H1 (cell line): ENCODE data around the gene DRC7. TPM values are rescaled to one million over a fixed set of nuclear protein-coding genes. Genes with fewer than 3 reads are reported as not detected.

Source experiments
- CTCF ChIA-PET: fragments of 300-600 bp; sonication (Branson Sonifier 250); formaldehyde crosslinking; loops from one replicate; lab custom pipeline; 2021; ENCODE audit not compliant: partially characterized antibody; lab: Charles Lee
- POLR2A ChIA-PET: fragments of 300-600 bp; sonication (Branson Sonifier 250); formaldehyde crosslinking; loops from one replicate; lab custom pipeline; 2021; ENCODE audit warnings: inconsistent platforms; ENCODE audit not compliant: partially characterized antibody; lab: Charles Lee
- DNase-seq, 2 experiments: peaks; one replicate each; pipeline versions ENCODE4 v3.0.0 to v3.0.0-alpha.2; 2010 to 2022; ENCODE audit warnings: low spot score in 2 of 2, low read depth in 1 of 2, mixed read lengths in 1 of 2
- FAIRE-seq: peaks from 2 replicates; lab custom pipeline; 2011; peaks lifted over from hg19 to GRCh38; lab: Jason Lieb, UNC
- H2AFZ ChIP-seq: 2 replicates; pipeline ENCODE4 v1.8.1; 2012; ENCODE audit warnings: low read length, inconsistent platforms
- H2AK5ac ChIP-seq: 2 replicates; pipeline ENCODE4 v1.6.1; 2013; ENCODE audit warnings: low read depth, low read length
- H2BK120ac ChIP-seq: replicated peaks from 2 replicates; pipeline ENCODE3; 2013; ENCODE audit warnings: low read depth, low read length, inconsistent platforms
- H2BK12ac ChIP-seq: 2 replicates; pipeline ENCODE4 v1.6.1; 2013; ENCODE audit warnings: low read depth, low read length
- H2BK15ac ChIP-seq: 2 replicates; pipeline ENCODE4 v1.6.1; 2013; ENCODE audit warnings: low read length
- H2BK20ac ChIP-seq: 2 replicates; pipeline ENCODE4 v1.6.1; 2013; ENCODE audit warnings: low read length
- H2BK5ac ChIP-seq: 2 replicates; pipeline ENCODE4 v1.6.1; 2013; ENCODE audit warnings: low read depth, low read length
- H3K14ac ChIP-seq: 2 replicates; pipeline ENCODE4 v1.6.1; 2013; ENCODE audit warnings: inconsistent platforms; ENCODE audit not compliant: insufficient read length
- H3K18ac ChIP-seq: 2 replicates; pipeline ENCODE4 v1.6.1; 2013; ENCODE audit warnings: low read length; ENCODE audit errors: extremely low read depth
- H3K23ac ChIP-seq: 2 replicates; pipeline ENCODE4 v1.6.1; 2013; ENCODE audit warnings: inconsistent platforms; ENCODE audit not compliant: insufficient read length
- H3K23me2 ChIP-seq: 2 replicates; pipeline ENCODE4 v1.6.1; 2013; ENCODE audit warnings: low read depth, low read length
- H3K27ac ChIP-seq: 2 replicates; pipeline ENCODE4 v1.6.1; 2011; ENCODE audit warnings: low read depth, low read length, inconsistent platforms
- H3K27me3 ChIP-seq, 4 experiments: replicated peaks in 1 of 4; 1 replicate in 1 of 4; 2 replicates in 3 of 4; pipeline versions ENCODE4 v1.6.1 to v1.8.1; 2011 to 2013; ENCODE audit warnings: low read length in 3 of 4, mild to moderate bottlenecking in 3 of 4, inconsistent platforms in 2 of 4, mixed read lengths in 2 of 4, moderate library complexity in 1 of 4; ENCODE audit not compliant: control insufficient read depth in 3 of 4, insufficient read depth in 3 of 4; ENCODE audit errors: extremely low read depth in 1 of 4
- H3K36me3 ChIP-seq, 4 experiments: 2 replicates each; pipeline versions ENCODE4 v1.6.1 to v1.8.1; 2011 to 2013; ENCODE audit warnings: mild to moderate bottlenecking in 4 of 4, low read length in 3 of 4, moderate library complexity in 2 of 4, control low read depth in 1 of 4, inconsistent platforms in 1 of 4; ENCODE audit not compliant: insufficient read depth in 4 of 4, control insufficient read depth in 2 of 4
- H3K4ac ChIP-seq: replicated peaks from 2 replicates; pipeline ENCODE3; 2013; ENCODE audit warnings: low read length, low read depth, mixed read lengths, inconsistent platforms; ENCODE audit not compliant: insufficient read length
- H3K4me1 ChIP-seq, 4 experiments: replicated peaks in 1 of 4; 1 replicate in 1 of 4; 2 replicates in 3 of 4; pipeline versions ENCODE4 v1.6.1 to v1.8.1; 2011 to 2013; ENCODE audit warnings: low read length in 3 of 4, inconsistent platforms in 2 of 4, mixed read lengths in 1 of 4; ENCODE audit not compliant: insufficient read depth in 4 of 4, control insufficient read depth in 3 of 4
- H3K4me2 ChIP-seq, 2 experiments: 2 replicates each; pipeline versions ENCODE4 v1.6.1 to v1.8.1; 2011 to 2013; ENCODE audit warnings: low read depth in 2 of 2, low read length in 2 of 2, control low read depth in 1 of 2, inconsistent platforms in 1 of 2, mild to moderate bottlenecking in 1 of 2; ENCODE audit not compliant: insufficient read depth in 1 of 2
- H3K4me3 ChIP-seq, 4 experiments: fragments of 200-600, 300-600 bp in 1 of 4; sonication (generic), shearing (Covaris generic), sonication (Bioruptor Twin) in 1 of 4; 2 replicates each; pipeline versions ENCODE4 v1.5.1 to v1.8.1; 2011 to 2016; ENCODE audit warnings: low read length in 4 of 4, low read depth in 3 of 4, control low read depth in 2 of 4, inconsistent platforms in 2 of 4, mild to moderate bottlenecking in 2 of 4, mixed read lengths in 1 of 4, moderate library complexity in 1 of 4; ENCODE audit not compliant: insufficient read depth in 2 of 4; ENCODE audit errors: extremely low read depth in 1 of 4
- H3K56ac ChIP-seq: replicated peaks from 2 replicates; pipeline ENCODE3; 2013; ENCODE audit warnings: low read depth, mild to moderate bottlenecking, mixed read lengths, low read length, inconsistent platforms; ENCODE audit not compliant: insufficient read length
- H3K79me1 ChIP-seq: 2 replicates; pipeline ENCODE4 v1.6.1; 2013; ENCODE audit warnings: low read depth, low read length, control low read depth
- H3K79me2 ChIP-seq, 2 experiments: 2 replicates each; pipeline versions ENCODE4 v1.6.1 to v1.8.1; 2012 to 2013; ENCODE audit warnings: low read length in 2 of 2, mild to moderate bottlenecking in 2 of 2, inconsistent platforms in 1 of 2; ENCODE audit not compliant: insufficient read depth in 2 of 2, control insufficient read depth in 1 of 2
- H3K9ac ChIP-seq, 4 experiments: replicated peaks in 1 of 4; 1 replicate in 1 of 4; 2 replicates in 3 of 4; pipeline versions ENCODE4 v1.6.1 to v1.8.1; 2011 to 2013; ENCODE audit warnings: low read depth in 3 of 4, low read length in 3 of 4, control low read depth in 2 of 4, mild to moderate bottlenecking in 2 of 4, moderate library complexity in 2 of 4, inconsistent platforms in 1 of 4; ENCODE audit errors: extremely low read depth in 1 of 4
- H3K9me3 ChIP-seq, 2 experiments: 2 replicates each; pipeline versions ENCODE4 v1.6.1 to v1.8.1; 2012 to 2013; ENCODE audit warnings: mild to moderate bottlenecking in 2 of 2, moderate library complexity in 2 of 2, control low read depth in 1 of 2, inconsistent platforms in 1 of 2, low read depth in 1 of 2, low read length in 1 of 2, mixed read lengths in 1 of 2; ENCODE audit not compliant: insufficient read depth in 2 of 2
- H4K20me1 ChIP-seq, 2 experiments: replicated peaks in 1 of 2; 2 replicates each; pipeline versions ENCODE3 to v1.8.1; 2011 to 2013; ENCODE audit warnings: inconsistent platforms in 2 of 2, low read length in 2 of 2, mild to moderate bottlenecking in 1 of 2; ENCODE audit not compliant: insufficient read depth in 2 of 2, control insufficient read depth in 1 of 2
- H4K5ac ChIP-seq: 2 replicates; pipeline ENCODE4 v1.6.1; 2013; ENCODE audit warnings: low read length, low read depth, mixed read lengths, inconsistent platforms; ENCODE audit not compliant: insufficient read length
- H4K8ac ChIP-seq: 2 replicates; pipeline ENCODE4 v1.8.0; 2013; ENCODE audit warnings: mild to moderate bottlenecking, moderate library complexity, low read length, inconsistent platforms; ENCODE audit not compliant: insufficient read depth; ENCODE audit errors: extremely low read depth
- H4K91ac ChIP-seq: replicated peaks from 2 replicates; pipeline ENCODE3; 2013; ENCODE audit warnings: low read length, mixed read lengths, inconsistent platforms; ENCODE audit not compliant: insufficient read length
- BRCA1 ChIP-seq: IDR thresholded peaks from 2 replicates; pipeline ENCODE4 v1.6.1; 2012; ENCODE audit warnings: low read depth, low read length, improper control_type of control experiment
- CREB1 ChIP-seq: IDR thresholded peaks from 2 replicates; pipeline ENCODE4 v1.6.1; 2012; ENCODE audit warnings: inconsistent platforms
- EZH2 ChIP-seq: fragments of 200-600 bp; sonication (generic); IDR thresholded peaks from 2 replicates; pipeline ENCODE4 v1.7.1; 2012; ENCODE audit warnings: low read depth, mild to moderate bottlenecking, moderate library complexity, low read length, inconsistent platforms; ENCODE audit not compliant: severe bottlenecking
- FOSL1 ChIP-seq: IDR thresholded peaks from 2 replicates; pipeline ENCODE4 v1.6.1; 2011; ENCODE audit warnings: mild to moderate bottlenecking, low read depth, low read length, moderate library complexity; ENCODE audit not compliant: insufficient read depth
- JUND ChIP-seq: IDR thresholded peaks from 2 replicates; pipeline ENCODE4 v1.6.1; 2011; ENCODE audit warnings: mild to moderate bottlenecking, improper control_type of control experiment, low read length
- POLR2A ChIP-seq, 2 experiments: IDR thresholded peaks; 1 replicate in 1 of 2; 2 replicates in 1 of 2; pipeline ENCODE4 v1.6.1; 2011; ENCODE audit warnings: low read depth in 2 of 2, low read length in 2 of 2, mild to moderate bottlenecking in 2 of 2; ENCODE audit errors: control extremely low read depth in 1 of 2
- RFX5 ChIP-seq: IDR thresholded peaks from 2 replicates; pipeline ENCODE4 v1.6.1; 2011; ENCODE audit warnings: low read depth, low read length, improper control_type of control experiment, borderline replicate concordance
- RXRA ChIP-seq: IDR thresholded peaks from 2 replicates; pipeline ENCODE4 v1.6.1; 2011; ENCODE audit warnings: low read depth, mild to moderate bottlenecking, low read length, moderate library complexity; ENCODE audit not compliant: insufficient read depth
- TAF7 ChIP-seq: optimal IDR thresholded peaks from 2 replicates; pipeline ENCODE3; 2011; ENCODE audit warnings: low read depth, mild to moderate bottlenecking, inconsistent platforms, low read length, moderate library complexity, borderline replicate concordance
- WGBS, 2 experiments: shearing (Covaris generic) in 1 of 2; methylation state at CpG; one replicate each; pipeline versions ENCODE4 v1.1.6 to v1.1.7; 2013 to 2015; ENCODE audit warnings: low lambda C conversion rate in 2 of 2, mixed read lengths in 2 of 2, inconsistent platforms in 1 of 2, low coverage in 1 of 2, missing lambda C conversion rate in 1 of 2; ENCODE audit not compliant: insufficient replicate concordance in 2 of 2, insufficient coverage in 1 of 2, insufficient read length in 1 of 2; ENCODE audit errors: extremely low coverage in 1 of 2, missing lambda C conversion rate in 1 of 2; 5-methylcytosine and 5-hydroxymethylcytosine counted together
- polyA plus RNA-seq, 7 experiments: library from polyadenylated mRNA; depleted of rRNA in 3 of 7; stranded (reverse) in 5 of 7; unstranded in 2 of 7; fragments of >200 nt in 5 of 7; fragments of 200-250 nt in 2 of 7; gene quantifications; 1 replicate in 5 of 7; 2 replicates in 1 of 7; 4 replicates in 1 of 7; pipeline versions ENCODE4 v1.2.1 to v1.2.3, GENCODE V29; 2011 to 2013; ENCODE audit warnings: missing spikeins in 2 of 7, mixed read lengths in 2 of 7
- total RNA-seq: library from RNA; stranded (reverse); fragmentation: NEBNext Ultra II Directional; extraction: Animal tissue kit (Norgen Biotek cat#: 25700); gene quantifications from 2 replicates; pipeline ENCODE4 v1.2.1, GENCODE V29; 2021
- TF ChIP-seq, protein P1 (sequence below): IDR thresholded peaks from 2 replicates; pipeline ENCODE4 v1.6.1; 2012; ENCODE audit warnings: low read length, inconsistent platforms

Gene DRC7
- total and polyA plus RNA-seq, 2 of the 8 experiments (the other 6 are each of a cell fraction or from before 2014, with no cell fraction given) = 0.14 TPM; not detected in 1

DNA sequence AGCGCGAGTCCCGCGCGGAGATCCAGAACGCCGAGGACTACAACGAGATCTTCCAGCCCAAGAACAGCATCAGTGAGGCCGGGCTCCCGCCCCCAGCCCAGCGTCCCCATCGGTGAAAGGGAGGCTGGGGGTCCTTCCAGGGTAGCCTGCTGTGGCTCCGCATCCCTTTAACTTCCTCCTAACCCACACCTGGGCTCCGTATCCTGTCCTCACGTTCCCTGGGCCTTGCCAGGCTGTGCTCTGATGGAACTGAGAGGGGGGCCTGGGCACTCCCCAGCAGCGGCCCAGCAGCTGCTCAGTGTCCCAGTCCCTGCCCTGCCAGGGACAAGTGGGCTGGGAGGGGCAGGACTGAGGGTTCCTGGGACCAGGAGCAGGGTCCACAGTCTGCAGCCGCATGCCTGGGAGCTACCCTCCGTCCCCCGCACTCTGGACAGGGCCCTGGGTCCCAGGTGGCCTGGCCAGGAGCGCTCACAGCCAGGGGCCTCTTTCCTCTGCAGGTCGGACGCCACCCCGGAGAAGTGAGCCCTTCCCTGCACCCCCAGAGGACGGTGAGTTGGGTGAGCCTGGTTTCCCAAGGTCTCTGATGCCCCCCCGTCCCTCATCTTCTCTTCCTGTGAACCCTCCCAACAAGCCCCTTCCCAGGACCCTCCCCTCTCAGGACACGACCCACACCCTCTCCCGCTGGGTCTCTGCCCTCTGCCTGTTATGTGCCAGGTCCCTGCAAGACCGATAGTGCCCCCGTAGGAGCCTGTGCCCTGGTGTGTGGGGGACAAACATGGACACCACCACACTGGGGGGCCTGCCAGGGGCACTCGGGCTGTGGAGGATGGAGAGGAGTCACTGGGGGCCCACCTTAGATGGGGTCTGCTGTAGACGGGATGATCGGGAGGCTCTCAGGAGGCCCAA is 59.1 kb downstream of the DRC7 start:
- Histone ChIP-seq H3K4me3 (no peak overlapping the region), H3K14ac (no peak overlapping the region), H2BK120ac (no peak overlapping the region), H3K9me3 (no peaks in the 10 kb centered on the region), H2AK5ac (no peak overlapping the region), H4K91ac (no peak overlapping the region), H2BK12ac (no peak overlapping the region), H4K5ac (no peak overlapping the region), H3K23me2 (no peaks in the 10 kb centered on the region), H2BK20ac (no peak overlapping the region), H3K56ac (no peak overlapping the region), H3K18ac (no peak overlapping the region), H3K27ac (no peak overlapping the region), H3K23ac (no peak overlapping the region), H3K79me2 (no peaks in the 10 kb centered on the region), H3K4me2 (no peak overlapping the region), H2AFZ (no peak overlapping the region), H3K27me3 (no peaks in the 10 kb centered on the region), H3K79me1 (no peaks in the 10 kb centered on the region), H4K20me1 (peaks cover 4 to 7% of the 10 kb centered on the region in 2 experiments), H3K9ac (no peak overlapping the region), H3K4ac (no peak overlapping the region), H3K4me1 (0 out of 7 replicates have a peak, but pooled peaks cover 0 to 7% (median 0%) of the 10 kb centered on the region in 4 experiments), H2BK15ac (no peak overlapping the region), H4K8ac (no peak overlapping the region), H2BK5ac (no peak overlapping the region), H3K36me3 (peaks cover 0 to 12% (median 7%) of the 10 kb centered on the region in 4 experiments; a peak in 6 of 8 replicates)
- CTCF ChIA-PET = interaction anchor here (0.6 to 3.1 kb wide), 5 partner anchors 79 to 368 kb away, joined by 3 to 10 read pairs (median 4); no protein-coding TSS in a partner anchor
- DNase-seq = no peak
- 89% methylated on average over 23 of the region's 32 CpGs; no CpG with 5 or more reads in 1 of the 2 experiments for WGBS, 2 experiments
- no peak for FAIRE-seq
- POLR2A ChIA-PET = interaction anchor here (0.7 kb wide), 1 partner anchor 10 kb away, joined by 4 read pairs; no protein-coding TSS in a partner anchor
- TF ChIP-seq RXRA (no peak), JUND (no peak), FOSL1 (no peak), POLR2A (IDR thresholded peaks at IDR 0.05; ENCODE audit: control extremely low read depth in 1 of 2, low read depth in 2 of 2, low read length in 2 of 2) (no peak), TAF7 (no peak), CREB1 (no peak), EZH2 (no peak), BRCA1 (no peak), RFX5 (no peak)
- TF ChIP-seq, protein P1, sequence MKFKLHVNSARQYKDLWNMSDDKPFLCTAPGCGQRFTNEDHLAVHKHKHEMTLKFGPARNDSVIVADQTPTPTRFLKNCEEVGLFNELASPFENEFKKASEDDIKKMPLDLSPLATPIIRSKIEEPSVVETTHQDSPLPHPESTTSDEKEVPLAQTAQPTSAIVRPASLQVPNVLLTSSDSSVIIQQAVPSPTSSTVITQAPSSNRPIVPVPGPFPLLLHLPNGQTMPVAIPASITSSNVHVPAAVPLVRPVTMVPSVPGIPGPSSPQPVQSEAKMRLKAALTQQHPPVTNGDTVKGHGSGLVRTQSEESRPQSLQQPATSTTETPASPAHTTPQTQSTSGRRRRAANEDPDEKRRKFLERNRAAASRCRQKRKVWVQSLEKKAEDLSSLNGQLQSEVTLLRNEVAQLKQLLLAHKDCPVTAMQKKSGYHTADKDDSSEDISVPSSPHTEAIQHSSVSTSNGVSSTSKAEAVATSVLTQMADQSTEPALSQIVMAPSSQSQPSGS = no peak
